Left ventricle myocardium inferior (tissue), 1 donor: Measurements from ENCODE around the gene HFM1. TPM values are rescaled to one million over a fixed set of nuclear protein-coding genes. Genes with fewer than 3 reads are reported as not detected.
"Not testable (repeated sequence)": the region's sequence is repeated elsewhere in the genome, so short reads cannot be mapped to it uniquely, and the experiment has no call there.

Experiments used
- DNase-seq: peaks from one replicate; pipeline ENCODE4 v3.0.0-alpha.2; 2020
- H3K27ac ChIP-seq: fragments of 200-600 bp; replicated peaks from 2 replicates; pipeline ENCODE4 v1.8.0; 2021
- H3K27me3 ChIP-seq: fragments of 200-600 bp; 2 replicates; pipeline ENCODE4 v1.8.0; 2021; ENCODE audit warnings: low read depth
- H3K36me3 ChIP-seq: fragments of 200-600 bp; 2 replicates; pipeline ENCODE4 v1.8.0; 2021
- H3K4me1 ChIP-seq: fragments of 200-600 bp; 2 replicates; pipeline ENCODE4 v1.8.0; 2021
- H3K4me3 ChIP-seq: fragments of 200-600 bp; 2 replicates; pipeline ENCODE4 v1.8.0; 2021; ENCODE audit warnings: mild to moderate bottlenecking, moderate library complexity
- H3K9me3 ChIP-seq: fragments of 200-600 bp; replicated peaks from 2 replicates; pipeline ENCODE4 v1.8.0; 2021
- CTCF ChIP-seq: fragments of 200-600 bp; IDR thresholded peaks from 2 replicates; pipeline ENCODE4 v1.8.0; 2021; ENCODE audit warnings: antibody characterized with exemption, mild to moderate bottlenecking, borderline replicate concordance
- intact Hi-C: fragments of 100-400 bp; cut with micrococcal nuclease; formaldehyde crosslinking; loops from one replicate; pipeline ENCODE4 v1.11.0; 2022
- total RNA-seq: library from RNA; stranded (reverse); fragmentation: NEBNext Ultra II Directional; extraction: Animal tissue kit (Norgen Biotek cat#: 25700); gene quantifications from one replicate; pipeline ENCODE4 v1.2.1, GENCODE V29; 2021
- donor health status: DM: no; HTN: yes; CAD: no; lungs with severe emphysema.

HFM1 gene
- total RNA-seq, 1 donor from 2014 or later: 1.7 TPM

- Histone ChIP-seq H3K4me1 (no peaks in the 10 kb centered on the region), H3K36me3 (no peaks in the 10 kb centered on the region), H3K4me3 (no peak overlapping the region), H3K27ac (no peak overlapping the region), H3K9me3 (no peaks in the 10 kb centered on the region), H3K27me3 (no peaks in the 10 kb centered on the region)
- TF ChIP-seq CTCF: no peak
- intact Hi-C loops: no loop called here
- DNase-seq: no peak
Observed at GRCh38 chr1:91386109-91386508, 18.5 kb downstream of the HFM1 start.

- Histone ChIP-seq H3K4me1 (no peaks in the 10 kb centered on the region), H3K9me3 (no peaks in the 10 kb centered on the region), H3K27me3 (no peaks in the 10 kb centered on the region), H3K36me3 (no peaks in the 10 kb centered on the region), H3K4me3 (no peak overlapping the region), H3K27ac (no peak overlapping the region)
- TF ChIP-seq CTCF: no peak
- DNase-seq: no peak
- intact Hi-C loops: no loop called here
Observed at GRCh38 chr1:91383456-91383855, 21.2 kb downstream of the HFM1 start.

- Histone ChIP-seq H3K36me3 (no peaks in the 10 kb centered on the region), H3K9me3 (no peaks in the 10 kb centered on the region), H3K27me3 (no peaks in the 10 kb centered on the region), H3K27ac (no peak overlapping the region), H3K4me3 (no peak overlapping the region), H3K4me1 (no peaks in the 10 kb centered on the region)
- no peak for DNase-seq
- intact Hi-C loops: no loop called here
- TF ChIP-seq CTCF: no peak
Observed at GRCh38 chr1:91381844-91382243, 22.8 kb downstream of the HFM1 start.

GRCh38 chr1:91374086-91374485, 30.6 kb downstream of the HFM1 start:
- peaks cover 9% of the 10 kb centered on the region for H3K36me3 ChIP-seq
- intact Hi-C loops: no loop called here
- no peak for DNase-seq
- H3K27me3 ChIP-seq: no peaks in the 10 kb centered on the region
- H3K4me1 ChIP-seq: no peaks in the 10 kb centered on the region
- no peak overlapping the region for H3K4me3 ChIP-seq
- no peak overlapping the region for H3K27ac ChIP-seq
- H3K9me3 ChIP-seq: no peaks in the 10 kb centered on the region
- TF ChIP-seq CTCF: no peak

GRCh38 chr1:91372230-91372629, 32.4 kb downstream of the HFM1 start:
- H3K4me1 ChIP-seq, H3K9me3 ChIP-seq, H3K36me3 ChIP-seq, H3K27ac ChIP-seq, H3K27me3 ChIP-seq, intact Hi-C loops, H3K4me3 ChIP-seq, DNase-seq: not testable (repeated sequence)

GRCh38 chr1:91349524-91349923, 55.1 kb downstream of the HFM1 start:
- no peak for DNase-seq
- peaks cover 4% of the 10 kb centered on the region for H3K36me3 ChIP-seq
- H3K27ac ChIP-seq: no peak overlapping the region
- no peaks in the 10 kb centered on the region for H3K4me1 ChIP-seq
- H3K27me3 ChIP-seq: no peaks in the 10 kb centered on the region
- no peak for TF ChIP-seq CTCF
- H3K9me3 ChIP-seq: peaks cover 15% of the 10 kb centered on the region
- intact Hi-C loops: no loop called here
- H3K4me3 ChIP-seq: no peak overlapping the region
